Stimulated activated CD4-positive, alpha-beta T cell treated with anti-CD3 and anti-CD28 coated beads, Interleukin-1b, Interleukin-23, amount 100 ng/mL, for 48 hours (primary cell): Measurements from ENCODE around the gene ANO2.
"Not testable (repeated sequence)": the region's sequence is repeated elsewhere in the genome, so short reads cannot be mapped to it uniquely, and the experiment has no call there.

Experiments used
- DNase-seq: peaks from one replicate; pipeline ENCODE4 v3.0.0-alpha.2; 2020

Gene ANO2

DNA sequence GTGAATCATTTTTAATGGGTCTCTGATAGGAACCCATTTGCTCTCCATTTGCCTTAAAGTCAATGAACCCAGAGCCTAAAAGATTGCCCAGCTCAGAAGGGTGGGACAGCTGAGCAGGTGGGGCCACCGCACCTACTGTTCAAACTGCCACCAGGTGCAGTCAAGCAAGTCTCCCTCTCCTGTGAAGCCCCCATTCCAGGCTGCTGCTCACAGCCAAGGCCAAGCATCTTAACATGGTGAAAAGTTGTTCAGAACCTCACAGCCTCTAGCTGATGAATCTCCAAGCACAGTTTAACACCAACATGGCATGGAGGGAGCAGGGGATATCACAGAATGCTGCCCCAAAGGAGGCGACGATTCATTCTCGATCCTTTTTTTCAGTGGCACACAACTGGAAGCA is 29.5 kb downstream of the ANO2 start:
- no peak for DNase-seq

DNA sequence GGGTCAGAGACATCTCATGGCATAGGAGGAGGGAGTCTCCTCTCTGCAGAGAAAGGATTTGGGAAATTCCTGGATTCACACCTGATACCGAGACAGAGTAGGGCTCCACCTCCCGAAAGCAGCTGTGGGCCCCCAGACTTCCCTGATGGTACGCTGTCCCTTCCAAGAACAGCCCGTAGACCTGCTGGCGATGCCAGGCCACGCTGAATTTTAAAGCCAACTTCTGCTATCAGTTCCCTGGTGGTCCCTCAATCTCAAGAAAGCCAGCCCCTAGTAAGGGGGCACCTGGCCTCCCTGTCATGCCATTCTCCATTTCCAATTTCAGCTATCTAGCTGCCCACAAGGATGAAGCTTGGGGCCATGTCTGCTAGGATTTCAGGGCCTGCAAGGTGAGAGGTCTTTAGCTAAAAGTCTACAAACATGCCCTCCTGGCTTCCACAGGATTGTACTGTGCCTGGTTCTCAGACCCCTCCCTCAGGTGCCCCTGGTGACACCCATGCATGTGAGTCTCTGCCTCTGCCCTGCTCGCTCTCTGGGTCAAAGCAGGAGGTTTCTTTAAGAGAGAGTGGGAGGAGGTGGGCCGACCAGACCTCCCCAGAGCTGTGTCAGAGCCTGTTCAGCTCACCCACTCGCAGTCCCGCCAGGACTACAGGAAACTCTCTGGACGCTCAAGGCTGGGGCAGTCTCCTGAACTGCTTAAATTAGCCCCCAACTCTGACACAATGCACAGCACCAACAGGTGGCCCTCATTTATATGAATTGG is 30.5 kb downstream of the ANO2 start:
- DNase-seq = no peak

DNA sequence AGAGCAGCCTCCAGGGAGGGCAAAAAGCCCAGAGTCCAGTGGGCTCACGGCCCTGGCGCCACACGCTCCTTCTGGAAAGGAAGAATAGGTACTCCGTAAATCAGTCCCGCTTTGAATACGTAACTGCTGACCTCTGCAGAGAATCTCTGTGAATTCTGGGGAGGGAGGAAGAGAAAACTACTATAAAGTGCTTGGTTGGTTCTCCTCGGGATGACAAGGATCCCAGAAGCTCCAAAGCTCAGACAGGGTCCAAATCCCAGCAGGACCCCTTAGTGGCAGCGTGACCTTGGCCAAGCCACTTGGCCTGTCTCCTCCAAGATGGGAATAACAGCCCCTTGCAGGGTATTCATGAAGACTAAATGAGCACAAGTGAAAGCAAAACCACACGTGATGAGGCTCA is 31.7 kb downstream of the ANO2 start:
- DNase-seq = no peak

DNA sequence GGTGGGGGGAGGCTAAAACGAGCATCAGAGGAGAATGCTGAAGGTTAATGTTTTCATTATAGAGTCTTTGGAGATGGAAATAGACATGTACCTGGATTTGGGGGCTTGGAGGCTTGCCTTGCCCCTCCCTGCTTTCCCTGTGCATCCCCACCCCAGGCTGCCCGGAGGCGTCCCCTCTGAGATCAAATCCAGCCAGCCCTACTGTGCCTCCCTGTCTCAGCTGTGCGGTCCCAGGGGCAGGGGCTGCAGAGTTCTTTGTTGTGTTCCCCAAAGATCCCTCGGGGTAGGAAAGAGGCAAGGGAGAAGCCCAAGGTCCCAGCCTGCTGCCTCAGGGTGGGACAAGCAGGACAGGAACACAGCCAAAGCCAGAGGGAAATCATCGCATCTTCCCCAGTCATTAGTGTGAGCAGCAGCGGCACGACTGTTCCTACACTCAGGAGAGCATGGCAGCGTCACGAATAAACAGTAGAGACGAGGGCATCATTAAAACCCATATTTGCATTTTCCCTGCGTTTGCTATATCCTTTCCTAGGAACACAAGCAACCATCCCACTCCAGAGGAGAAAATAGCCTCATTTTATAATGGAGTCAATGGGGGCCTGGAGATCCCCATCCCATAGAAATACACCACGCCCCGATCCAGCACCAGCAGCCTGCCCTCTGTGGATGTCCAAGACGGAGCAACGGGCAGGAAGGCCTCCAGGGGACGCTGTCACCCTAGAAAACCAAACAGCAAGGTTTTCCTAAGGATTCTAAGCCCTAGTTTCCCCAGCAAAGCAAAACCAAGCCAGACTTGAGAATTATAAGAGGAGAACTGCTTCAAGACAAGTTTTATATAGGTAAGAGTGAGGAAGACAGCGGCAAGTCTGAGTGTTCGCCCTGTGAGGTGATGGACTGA is 32.4 kb downstream of the ANO2 start:
- DNase-seq = no peak

DNA sequence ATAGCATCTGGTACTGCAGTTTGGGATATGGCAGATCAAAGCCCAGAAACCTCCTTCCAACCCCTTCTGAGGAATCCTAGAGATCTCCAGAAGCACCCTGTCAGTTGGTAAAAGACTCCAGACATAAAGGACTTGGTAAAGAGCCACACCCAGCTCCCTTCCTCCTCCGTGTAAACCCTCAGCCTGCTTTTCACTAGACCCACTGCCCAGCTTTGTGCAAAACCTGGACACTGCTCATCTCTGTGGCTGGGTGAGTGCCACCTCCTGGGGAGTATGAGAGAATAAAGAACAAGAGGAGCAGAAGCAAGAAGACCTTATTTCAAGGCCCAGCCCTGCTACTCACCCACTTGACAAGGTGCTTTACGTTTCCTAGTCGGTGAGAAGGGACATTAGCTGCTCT is 33.0 kb downstream of the ANO2 start:
- DNase-seq = no peak

DNA sequence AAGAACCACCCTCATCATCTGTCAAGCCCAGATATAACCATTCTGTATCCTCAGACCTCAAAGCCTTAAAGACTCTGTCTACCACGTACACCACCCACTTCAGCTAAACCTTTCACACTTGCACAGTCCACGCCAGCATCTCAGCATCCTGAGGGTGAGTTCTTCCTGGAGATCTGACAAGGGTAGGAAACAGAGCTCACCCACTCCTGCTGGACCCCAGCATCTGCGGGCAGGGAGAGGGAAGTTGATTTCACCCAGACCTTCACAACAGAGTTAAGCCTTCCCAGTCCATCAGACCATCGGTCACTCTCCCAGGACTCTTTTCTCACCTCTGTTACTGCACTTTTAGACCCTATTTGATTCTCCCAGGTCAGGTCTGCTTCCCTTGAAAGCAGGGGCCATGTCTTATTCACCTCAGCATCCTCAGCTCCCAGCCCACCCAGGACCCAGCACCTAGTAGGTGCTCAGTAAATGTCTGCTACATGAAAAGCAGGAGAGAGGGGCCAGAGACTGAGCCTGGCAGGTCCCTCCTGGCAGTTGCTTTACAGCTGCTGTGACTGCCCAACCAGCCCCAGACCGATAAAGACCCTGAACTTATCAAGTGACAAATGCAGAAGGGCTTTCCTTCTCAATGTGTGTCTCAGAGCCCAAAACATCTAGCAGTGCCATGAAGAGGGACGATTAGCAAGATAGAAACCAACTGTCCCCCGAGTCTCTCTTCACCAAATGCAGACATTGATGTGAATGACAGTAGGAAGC is 34.1 kb downstream of the ANO2 start:
- DNase-seq = no peak

DNA sequence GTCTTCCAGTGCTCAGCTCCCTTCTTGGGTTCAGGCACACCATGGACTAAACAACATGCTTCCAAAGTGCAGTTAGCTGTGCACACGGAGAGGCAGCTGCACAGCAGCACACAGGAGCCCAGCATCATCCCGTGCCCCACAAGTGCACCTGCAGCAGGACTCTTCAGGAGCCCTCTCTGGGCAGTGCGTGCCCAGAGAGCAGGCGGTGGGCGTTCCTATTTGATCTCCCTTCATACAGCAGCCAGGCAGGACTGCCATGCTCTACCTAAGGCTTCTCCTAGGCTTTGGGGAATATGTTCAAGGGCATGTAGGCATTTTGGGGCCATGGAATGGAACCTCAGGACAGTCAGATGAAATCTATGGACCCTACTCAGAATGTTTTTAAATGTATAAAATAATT is 35.5 kb downstream of the ANO2 start:
- DNase-seq = no peak

DNA sequence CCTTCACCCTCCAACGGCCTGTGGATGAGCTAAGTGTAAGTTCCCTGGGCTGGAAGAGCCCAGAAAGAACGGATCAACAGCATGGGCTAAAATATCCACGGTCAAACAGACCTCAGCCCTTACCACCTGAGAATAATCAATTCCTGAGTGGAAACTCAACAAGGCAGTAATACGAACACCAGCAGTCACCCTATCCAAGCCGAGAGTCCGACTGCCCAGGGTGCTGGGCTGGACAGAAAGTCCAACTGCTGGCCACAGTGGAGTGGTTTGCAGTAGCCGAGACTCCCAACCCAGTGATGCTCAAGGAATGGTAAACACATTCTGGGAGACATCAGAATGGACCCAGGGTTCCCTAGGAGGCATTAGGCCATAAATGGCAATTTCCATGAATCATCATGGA is 36.8 kb downstream of the ANO2 start:
- no peak for DNase-seq

DNA sequence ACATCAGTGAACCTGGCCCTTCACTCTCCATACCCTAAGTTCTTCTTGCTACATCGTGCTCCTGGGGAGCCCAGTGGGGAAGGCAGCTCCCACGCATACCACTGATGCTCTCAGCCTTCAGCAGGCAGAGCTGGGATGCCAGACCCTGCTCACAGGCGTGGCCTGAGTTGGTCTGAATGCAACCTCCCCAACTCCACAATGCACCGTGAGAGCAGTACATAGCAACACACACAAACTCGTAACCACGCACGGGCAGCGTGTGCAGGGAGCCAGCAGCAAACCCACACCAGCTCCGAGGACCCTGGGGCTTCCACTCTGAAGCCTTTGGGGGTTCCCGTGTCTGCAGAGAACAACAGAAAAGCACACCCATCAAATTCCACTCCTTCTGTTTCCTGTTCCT is 37.3 kb downstream of the ANO2 start:
- no peak for DNase-seq

DNA sequence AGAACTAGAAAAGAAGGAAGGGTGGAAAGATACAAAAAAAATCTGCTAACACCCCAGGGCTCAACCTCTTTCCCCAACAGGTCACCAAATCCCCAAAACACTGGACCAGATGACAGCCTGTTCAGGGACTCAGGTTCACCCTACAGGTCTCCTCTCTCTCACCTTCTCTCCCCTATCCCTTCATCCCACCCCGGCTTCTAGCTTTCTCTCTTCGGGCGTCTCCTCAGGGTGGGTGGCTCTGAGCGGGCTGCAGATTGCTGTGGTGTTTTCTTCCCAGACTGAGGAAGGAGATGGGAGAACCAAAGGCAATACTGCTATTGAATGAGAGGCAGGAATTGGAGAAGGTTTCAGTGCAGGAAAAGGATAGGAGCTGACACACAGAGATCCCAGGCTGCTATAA is 39.3 kb downstream of the ANO2 start:
- DNase-seq = no peak

DNA sequence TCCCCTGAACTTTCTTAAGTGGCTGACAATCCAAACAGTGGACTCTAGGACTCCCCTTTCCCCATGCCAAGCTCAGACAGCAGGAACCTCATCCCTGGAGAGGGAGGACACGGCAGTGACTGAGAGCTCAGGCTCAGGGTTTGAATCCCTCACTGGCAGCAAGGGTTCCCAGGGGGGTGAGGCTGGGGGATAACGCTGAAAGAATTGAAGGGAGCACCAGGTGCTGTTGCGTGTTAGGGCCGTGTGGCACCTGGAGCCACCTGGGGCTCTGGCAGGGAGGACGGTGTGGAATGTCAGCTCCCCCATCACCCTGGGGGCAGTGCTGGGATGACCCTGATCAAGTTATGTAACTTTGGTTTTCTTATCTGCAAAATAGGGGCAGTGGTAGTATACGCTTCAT is 40.1 kb downstream of the ANO2 start:
- no peak for DNase-seq

DNA sequence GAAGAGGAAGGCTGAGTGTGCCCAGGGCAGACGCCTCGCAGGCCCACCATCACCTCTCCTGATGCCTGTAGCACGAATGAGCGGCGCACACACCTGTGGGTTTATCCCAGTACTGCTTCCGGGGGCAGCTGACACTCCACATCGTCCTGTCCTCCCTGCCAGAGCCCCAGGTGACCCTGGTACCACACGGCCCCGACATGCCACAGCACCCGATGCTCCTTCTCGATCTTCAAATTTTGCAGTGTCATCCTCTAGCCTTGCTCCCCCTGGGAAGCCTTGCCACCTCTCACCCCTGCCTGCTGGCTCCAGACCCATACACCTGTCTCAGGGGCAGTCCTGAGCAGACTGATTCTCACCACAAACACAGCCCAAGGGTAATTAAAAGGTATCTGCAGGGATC is 40.6 kb downstream of the ANO2 start:
- DNase-seq = no peak

DNA sequence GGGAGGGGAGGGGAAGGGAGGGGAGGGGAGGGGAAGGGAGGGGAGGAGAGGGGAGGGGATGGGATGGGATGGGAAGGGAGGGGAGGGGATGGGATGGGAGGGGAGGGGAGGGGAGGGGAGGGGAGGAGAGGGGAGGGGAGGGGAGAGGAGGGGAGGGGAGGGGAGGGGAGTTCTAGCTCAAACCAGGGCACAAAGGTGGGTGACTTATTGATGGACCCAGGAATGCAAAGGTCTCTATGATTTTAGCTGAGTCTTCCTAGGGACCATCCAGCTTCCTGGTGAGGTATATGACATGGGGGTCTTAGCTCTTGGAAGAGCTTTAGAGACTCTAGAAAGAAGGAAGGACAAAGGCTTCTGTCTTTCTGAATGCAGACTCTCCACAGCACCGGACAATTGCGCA is 42.3 kb downstream of the ANO2 start:
- DNase-seq = no peak

DNA sequence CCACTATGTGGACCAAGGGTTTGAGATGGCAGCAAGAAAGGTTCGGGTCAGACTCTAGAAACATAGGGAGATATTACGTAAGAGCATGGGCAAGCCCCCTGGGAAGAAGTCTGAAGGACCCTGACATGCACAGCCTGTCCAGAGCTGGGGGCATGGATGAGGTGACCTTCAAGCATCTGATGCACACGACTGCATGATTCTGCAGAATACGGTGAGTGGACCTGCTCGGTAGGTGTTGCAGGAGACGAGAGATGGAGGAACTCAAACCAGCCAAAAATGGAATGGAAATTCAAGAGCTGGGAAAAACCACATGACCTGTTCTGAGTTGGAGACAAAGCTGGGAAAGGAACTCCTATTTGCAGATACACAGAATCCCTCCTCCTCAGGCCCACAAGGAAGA is 43.6 kb downstream of the ANO2 start:
- no peak for DNase-seq

DNA sequence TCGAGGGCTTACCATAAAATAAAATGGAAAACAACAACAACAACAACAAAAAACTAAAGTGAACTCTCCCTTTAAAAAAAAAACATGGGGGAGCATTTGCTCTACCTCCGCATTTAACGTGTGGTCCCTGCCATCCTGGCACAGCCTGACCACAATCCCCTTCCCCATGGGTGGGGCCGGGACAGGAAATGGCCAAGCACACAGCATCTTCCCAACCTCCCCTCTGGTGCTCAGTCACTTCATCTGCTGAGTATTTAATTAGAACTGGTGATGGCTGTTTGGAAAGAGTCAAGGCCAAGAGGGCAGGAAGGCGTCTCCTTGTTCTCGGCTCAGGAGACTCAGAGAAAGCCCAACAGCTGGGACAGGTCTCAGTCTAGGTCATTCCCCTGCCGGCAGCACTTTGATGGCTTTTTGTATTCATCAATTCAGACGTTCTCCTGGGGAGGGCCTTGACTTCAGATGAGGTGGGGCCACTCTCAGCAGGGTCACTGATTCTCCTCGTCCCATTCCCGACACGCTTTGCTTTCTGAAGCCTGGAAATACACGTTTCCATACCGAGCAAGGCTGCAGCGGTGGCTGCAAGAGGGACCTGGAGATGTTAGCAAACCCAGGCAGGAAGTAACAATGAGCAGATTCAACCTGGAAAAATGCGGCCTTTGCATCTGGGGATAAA is 44.4 kb downstream of the ANO2 start:
- no peak for DNase-seq

DNA sequence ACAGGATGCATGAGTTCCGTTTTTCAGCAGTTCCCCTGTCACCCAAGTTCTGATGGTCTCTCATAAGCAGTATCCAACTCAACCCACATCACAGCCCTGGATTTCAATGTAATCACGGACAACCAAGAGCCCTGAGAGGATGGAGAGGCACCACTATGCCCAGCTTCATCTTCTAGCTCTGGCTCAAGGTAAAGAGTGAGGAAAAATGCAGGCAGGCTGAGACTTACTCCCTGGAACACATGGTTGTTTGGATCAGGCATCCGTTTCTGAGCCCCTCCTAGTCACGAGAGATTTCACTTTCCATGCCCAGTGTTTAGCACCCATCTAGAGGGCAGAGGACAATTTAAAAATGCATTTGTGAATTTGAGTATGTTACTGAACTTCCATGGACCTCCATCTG is 45.0 kb downstream of the ANO2 start:
- DNase-seq = no peak

DNA sequence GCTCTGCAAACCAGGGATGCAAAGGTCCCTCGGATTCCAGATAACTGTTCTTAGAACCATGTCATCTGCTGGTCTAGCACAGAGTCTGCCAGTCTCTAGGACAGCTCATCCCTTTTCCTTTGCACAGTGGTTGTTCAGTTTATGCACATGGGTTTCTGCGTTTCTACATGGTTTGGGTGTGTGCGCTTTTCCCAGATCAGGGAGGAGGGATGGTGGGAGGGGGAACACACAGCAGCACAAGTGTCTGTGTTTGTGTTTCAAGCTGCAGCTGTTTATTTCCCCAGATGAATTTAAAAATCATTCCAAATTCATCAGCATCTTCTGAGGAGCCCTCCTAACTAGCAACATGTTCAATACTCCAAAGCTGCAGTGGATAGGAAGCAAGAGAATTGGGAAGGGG is 45.4 kb downstream of the ANO2 start:
- DNase-seq = no peak

DNA sequence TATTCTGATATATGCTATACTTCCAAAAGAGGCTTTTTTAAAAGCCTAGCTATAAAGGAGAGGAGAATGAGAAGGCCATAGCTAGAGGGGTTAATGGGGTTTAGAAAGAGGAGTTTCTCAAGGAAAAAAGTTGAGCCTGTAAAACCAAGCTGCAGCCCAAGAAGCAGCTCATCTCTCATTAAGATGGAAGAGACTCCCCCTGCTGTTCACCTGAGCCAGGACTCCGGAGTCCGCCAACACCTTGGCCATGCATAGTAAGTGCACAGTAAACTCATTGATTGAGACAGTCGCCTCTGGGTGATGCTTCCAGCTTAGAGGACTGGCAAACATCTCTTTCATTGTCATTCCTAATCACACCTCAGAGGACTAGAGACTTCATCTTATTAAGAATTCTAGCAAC is 46.2 kb downstream of the ANO2 start:
- no peak for DNase-seq

DNA sequence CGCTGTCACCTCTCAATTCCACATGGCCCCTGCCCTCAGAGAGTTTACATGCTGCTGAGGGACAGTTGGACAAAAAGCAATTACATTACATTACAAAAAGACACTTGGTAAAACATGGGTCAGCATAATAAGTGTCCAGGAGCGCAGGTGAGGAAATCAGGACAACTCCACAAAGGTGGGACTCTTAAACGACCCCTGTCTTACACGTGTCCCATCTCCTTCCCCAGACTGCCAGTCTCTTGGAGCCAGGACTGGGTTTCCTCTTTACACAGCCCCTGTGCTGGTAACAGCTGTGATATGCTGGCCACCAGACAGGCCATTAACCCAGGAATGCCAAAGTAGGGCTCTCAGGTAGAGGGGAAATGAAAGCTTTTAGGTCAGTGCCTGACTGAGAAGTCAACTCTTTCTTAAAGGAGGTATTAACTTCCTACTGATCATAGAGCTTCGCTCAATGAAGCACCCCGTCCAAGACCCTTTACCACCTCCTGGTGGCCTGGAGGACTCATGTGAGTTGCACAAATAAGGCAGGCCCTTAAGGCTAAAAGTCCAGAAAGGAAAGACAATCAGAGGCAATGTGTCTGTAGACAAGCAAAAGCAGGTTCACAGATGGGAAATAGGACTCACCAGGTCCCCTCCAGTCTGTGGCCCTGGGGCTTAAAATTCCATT is 55.5 kb downstream of the ANO2 start:
- peak; percentile 44 for DNase-seq

DNA sequence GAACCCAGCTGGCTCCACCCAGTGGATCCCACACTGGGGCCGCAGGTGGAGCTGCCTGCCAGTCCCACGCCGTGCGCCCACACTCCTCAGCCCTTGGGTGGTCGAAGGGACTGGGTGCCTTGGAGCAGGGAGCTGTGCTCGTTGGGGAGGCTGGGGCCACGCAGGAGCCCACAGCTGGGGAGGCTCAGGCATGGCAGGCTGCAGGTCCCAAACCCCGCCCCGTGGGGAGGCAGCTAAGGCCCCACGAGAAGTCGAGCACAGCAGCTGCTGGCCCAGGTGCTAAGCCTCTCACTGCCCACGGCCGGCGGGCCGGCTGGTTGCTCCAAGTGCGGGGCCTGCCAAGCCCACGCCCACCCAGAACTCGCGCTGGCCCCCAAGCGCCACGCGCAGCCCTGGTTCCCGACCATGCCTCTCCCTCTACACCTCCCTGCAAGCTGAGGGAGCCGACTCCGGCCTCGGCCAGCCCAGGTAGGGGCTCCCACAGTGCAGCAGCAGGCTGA is 56.2 kb downstream of the ANO2 start:
- DNase-seq = no peak

DNA sequence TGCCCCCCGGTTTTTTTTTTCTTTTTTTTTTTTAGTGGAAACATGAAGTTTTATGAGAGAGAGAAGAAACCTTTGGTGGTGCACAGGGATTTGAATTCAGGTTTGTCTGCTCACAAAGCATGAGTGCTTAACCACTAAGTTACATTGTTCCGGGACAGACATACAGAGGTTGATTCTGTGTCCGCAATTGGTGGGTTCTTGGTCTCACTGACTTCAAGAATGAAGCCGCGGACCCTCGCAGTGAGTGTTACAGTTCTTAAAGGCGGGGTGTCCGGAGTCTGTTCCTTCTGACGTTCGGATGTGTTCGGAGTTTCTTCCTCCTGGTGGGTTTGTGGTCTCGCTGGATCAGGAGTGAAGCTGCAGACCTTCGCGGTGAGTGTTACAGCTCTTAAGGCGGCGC is 57.2 kb downstream of the ANO2 start:
- not testable (repeated sequence) for DNase-seq

DNA sequence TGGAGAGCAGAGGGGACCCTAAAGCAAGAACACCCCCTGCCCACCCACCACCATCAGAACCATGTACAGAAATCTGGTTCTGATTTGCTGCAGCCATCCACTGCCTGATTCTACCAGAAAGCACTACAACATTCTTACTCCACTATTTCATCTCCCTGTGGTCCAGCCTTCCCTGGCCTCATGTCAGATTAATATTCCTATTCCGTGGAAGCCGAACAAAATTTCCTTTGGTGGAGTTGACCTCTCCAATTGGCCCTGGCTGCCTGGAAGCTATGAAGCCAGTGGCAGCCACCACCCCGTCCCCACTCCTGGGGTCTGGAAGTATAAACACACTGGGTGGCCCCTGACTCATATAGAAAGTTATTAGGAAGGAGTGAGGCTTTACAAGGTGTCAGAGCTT is 60.2 kb downstream of the ANO2 start:
- DNase-seq = no peak
